Fibroblast of peridontal ligament (primary cell): Measurements from ENCODE around the gene IQCK.
A peak's percentile ranks its signal among the peaks of the same experiment; 100 is the strongest.

Source experiments
- DNase-seq: peaks from one replicate; pipeline ENCODE4 v3.0.0-alpha.2; 2010; ENCODE audit errors: extremely low read depth

IQCK gene

DNA sequence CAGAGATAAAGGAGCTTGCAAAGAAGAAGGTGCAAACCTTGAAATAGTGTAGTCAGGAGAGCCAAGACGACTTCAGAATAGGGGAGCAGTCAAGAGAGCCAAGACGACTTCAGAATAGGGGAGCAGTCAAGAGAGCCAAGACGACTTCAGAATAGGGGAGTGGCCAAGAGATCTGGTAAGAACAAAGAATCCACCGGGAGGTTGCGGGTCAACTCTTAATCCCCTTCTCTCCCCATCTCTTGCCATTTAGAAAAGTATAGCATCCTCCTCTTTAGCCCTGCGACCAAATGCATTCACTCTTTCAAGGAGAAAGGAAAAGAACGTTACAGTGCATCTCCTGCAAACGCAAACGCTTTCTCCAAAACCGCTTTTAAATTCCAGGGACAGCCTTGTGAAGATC, 757 bp upstream of the IQCK start:
- peak; percentile 22 for DNase-seq

DNA sequence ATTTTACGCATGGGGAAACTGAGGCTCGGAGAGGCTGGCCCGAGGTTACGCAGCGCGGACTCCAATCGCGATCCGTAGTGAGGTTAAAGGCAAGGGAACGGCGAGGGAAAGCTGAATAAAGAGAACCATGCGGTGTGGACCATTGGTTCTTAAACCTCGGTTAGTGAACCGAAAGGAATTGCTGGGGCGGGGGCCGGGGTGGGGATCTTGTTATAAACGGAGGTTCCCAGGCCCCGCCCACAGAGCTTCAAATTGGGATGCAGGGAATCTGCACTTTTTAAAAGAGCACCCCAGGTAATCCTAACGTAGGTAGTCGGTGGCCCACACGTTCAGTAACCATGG, 524 bp downstream of the IQCK start:
- DNase-seq, result no peak

DNA sequence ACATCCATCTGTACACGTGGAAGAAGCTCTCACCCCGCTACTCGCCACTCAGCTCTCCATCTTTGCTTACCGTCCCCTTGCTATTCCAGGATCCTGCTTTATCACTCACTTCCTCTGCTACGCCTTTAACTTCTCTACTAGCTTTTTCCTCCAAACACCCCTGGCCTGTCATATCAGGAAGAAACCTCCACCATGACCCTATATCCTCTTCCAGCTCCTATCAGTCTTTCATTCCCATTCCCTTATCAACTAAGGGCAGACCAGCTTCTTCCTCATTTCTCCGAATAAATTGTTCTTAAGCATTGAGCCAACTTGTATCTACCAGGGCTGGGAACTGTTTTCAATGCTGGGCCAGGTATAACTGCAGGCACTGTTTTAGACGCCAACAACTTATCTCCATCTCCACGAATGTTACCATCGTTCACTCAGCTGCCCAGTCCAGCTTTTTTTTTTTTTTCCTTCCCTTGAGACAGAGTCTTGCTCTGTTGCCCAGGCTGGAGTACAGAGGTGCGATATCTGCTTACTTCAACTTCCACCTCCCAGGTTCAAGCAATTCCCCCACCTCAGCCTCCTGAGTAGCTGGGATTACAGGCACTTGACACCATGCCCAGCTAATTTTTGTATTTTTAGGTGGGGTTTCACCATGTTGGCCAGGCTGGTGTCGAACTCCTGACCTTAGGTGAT, 4.3 kb downstream of the IQCK start:
- DNase-seq, result no peak

DNA sequence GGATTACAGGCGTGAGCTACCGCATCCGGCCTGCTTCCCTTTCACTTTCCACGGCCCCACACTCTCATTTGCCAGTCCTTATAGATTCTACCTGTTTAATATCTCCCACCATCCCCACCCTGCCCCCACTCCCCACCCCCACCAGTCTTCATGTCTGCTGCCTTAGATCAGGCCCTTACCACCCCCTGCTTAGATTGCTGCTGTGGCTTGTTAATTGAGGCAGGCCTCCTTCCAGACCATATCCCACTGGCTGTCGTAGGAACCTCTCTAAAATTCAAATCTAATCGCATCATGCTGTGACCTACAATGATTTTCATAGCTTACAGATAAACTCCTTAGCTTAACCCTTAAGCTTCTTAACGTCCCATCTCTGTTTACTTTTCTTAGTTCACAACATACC, 4.9 kb downstream of the IQCK start:
- peak; percentile 13 for DNase-seq

DNA sequence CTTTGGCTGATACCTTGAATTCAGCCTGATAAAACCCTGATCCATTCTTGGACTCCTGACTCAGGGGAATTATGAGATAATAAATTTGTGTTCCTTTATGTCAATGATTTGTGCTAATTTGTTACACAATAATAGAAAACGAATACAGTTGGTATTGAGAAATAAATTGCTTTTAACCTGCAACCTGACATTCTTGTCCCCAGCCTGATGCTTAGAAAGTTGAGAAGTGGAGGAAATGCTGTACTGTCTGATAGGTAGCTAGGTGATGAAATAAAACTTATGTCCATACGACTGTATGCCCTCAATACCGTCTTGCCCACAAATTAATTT, 10.5 kb downstream of the IQCK start:
- no peak for DNase-seq

DNA sequence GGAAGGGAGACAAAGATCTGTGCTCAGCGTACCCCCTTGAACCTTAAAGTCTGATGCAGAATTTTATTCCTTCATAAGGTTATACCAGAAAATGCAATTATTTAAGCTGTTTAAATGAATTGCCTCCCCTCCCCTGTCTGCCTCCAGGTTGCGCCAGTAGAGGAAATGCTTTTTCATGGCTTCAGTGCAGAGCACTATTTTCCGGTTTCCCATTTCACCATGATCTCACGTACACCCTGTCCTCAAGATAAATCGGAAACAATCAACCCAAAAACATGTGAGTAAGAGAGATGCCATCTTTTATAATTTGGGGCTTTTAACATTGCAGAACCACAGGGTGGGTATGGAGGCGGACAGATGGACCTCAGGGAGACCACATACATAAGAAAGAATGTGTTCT, 15.5 kb downstream of the IQCK start:
- no peak for DNase-seq

DNA sequence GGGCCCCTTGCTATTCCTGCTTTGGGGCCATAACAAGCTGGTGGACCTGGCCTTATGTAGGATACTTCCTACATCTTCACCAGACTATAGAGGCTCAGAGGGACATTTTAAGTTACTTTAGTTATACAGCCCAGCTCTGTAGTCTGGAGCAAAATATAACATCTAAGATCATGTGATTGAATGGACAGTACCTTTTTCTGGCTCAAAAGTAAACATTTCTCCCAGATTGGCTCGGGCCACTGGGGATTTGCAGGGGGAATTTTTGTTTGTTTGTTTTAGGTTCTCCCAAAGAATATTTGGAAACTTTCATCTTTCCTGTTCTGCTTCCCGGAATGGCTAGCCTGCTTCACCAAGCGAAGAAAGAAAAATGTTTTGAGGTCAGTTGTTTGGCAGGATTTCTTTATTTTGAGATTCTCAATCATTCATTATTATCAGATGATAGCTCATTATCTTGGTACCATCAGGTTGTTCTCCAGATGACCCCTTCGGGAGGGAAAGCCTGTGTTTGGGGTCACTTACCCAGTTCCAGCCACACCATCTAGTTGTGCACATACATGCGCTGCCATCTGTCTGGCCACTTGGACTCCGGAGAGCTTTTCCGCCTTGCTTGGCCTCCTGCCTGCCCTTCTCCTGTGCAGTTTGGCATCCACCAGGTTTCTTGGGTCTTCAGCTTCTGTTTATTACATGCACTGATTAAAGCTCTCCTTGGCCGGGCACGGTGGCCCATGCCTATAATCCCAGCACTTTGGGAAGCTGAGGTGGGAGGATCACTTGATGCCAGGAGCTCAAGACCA, 17.2 kb downstream of the IQCK start:
- no peak for DNase-seq

DNA sequence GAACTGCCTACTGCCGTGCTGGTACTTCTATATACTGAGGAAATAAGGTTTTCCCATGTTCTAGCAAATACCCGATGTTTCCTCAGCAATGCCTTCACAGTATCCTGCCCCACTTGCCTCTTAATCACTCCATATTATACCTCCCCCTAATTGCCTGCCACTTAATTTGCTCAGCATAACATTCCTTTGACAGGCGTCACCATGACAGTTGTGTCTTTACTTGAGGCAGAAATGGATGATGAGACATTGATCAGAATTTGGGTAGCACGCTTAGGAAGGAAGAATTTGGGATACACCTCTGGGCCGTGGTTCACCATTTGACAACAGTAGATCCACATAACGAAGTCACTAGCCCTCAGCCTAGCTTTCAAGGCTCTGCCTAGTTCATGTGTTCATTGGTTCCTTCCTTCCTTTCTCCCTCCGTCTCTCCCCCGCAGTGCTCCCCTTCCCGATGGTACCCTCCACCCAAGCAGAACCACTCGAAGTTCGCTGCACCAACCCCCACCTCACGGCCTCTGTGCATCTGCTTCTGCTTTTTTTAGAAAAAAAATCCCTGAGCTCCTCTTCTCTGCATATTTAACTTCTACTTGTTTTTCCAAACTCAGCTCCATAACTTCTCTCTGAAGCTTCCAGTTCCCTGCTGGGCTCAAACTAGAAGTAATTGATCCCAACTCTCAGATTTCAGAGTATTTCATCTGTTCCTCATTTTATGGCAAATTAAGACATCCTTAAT, 19.4 kb downstream of the IQCK start:
- no peak for DNase-seq

DNA sequence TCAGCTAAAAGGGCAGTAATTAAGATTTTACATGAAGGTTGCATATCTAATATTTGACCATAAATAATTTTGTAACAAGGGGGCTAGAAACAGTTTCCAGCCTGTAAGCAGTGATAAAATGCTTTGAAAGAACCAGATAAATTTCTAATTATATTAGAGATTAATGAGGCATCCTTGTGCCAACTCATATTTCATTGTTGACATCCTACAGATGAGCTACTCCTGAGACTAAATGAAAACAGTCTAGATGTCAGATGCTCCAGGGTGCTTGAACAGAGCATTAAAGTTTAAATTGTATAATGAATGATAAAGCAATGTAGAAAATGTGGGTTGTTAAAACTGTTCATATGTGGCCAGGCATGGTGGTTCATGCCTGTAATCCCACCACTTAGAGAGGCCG, 23.3 kb downstream of the IQCK start:
- DNase-seq, result no peak

DNA sequence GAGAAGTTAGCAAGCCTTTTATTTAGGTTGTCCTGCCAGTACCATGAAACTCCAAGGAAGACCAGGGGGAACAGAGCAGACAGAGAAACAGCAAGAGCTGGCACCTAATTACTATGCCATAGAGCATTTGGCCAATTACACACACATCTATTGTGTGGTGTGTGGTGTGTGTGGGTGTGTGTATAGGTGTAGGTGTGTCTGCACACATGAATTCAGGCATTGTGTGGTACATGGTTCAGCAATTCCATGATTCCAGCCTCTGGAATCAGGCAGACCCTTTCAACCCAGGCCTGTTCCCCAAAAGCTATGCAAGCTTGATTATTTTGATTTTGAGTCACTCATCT, 25.7 kb downstream of the IQCK start:
- DNase-seq, result no peak

DNA sequence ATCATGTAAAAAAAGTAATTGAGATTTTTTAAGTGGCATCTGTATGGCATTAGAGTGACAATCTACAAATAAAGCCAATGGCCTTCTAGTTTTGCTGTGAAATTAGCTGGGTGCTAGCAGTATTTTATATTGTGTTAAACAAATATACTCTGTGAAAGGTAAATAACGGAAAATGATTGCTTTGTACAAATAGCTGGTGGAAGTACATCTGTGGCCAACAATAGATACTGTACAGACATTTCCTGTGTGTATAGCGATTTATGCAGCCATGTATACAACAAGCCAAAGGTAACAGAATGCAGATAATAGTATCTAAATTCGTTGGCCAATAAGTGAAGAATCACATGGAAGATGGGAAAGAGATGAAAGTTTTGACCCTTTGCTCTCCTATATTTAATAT, 26.6 kb downstream of the IQCK start:
- no peak for DNase-seq

DNA sequence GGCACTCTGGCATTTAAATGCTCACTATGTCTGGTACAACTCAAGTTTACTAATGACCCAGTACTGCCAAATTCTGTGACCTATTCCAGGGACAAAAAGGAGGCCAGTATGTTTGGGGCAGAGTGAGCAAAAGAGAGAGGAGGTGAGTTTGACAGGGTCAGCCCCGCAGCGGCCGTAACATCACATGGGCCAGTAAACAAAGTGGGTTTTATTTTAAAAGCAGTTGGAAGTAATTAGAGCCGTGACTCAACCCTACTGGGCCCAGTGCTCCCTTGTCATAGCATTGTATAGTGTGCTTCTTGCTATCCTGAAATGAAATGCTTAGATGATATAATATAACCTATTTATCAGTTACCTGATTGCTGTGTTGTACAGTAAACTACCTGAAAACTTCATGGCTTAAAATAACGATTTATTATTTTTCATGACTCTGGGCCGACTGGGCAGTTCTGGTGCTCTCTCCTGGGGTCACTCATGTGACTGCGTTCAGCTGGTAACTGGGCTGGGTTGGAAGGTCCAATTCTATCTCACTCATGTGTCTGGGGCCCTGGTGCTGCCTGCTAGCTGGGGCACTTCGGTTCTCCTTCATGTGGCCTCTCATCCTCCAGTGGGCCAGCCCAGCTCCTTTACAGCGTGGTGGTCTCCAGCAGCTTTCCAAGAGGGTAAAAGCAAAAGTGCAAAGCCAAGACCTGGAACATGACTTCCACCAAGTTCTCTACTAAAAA, 27.4 kb downstream of the IQCK start:
- peak; percentile 68 for DNase-seq

DNA sequence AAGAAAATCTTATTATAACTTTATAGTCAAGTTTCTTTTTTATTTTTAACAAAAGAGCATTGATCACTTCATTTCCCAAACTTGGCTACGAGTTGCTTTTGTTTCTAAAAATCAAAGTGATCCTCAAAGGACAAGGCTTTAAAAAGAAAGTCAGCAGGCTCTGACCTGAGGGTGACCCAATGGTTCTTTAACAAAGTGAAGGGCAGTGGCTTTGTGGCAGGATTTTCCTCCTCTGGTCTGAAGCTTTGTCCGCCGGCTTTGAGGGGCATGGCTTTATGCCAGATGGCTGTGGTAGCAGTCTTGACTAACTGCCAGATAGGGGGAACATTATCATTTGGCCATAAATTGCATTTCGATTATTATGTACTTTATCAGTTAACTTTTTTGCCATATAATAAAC, 28.5 kb downstream of the IQCK start:
- no peak for DNase-seq

DNA sequence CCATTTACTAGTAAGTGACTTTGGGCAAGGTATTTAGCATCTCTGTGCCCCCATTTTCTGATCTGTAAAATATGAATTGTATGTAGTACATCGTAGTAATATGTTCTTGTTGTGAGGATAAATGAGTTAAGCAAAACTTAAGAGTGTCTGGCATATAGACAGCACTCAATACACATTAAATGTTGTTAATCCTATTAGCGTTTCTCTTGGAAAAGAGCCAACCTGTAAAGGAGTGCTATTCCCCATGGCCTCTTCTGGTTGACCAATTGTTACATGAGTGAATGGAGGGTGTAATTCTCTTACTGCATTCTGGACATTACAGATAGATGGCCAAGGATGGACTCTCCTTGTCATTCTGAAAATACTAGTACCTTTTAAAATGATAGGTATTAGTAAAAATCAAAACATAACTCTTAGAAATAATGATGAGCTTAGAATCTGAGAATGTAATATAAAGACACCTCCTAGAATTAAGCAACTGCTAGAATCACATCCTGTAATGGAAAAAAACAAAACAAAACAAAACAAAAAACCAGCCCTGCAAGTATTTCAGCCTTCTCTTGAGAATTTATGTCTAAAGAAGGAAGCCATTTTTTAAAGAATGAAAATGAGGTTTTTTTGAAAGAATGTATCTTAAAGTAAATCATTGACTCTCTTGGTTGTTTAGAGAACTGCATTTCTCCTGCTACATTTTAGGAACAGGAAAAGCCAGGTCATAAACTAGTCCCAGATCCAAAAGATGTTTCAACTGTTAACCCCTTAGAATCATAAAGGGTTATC, 30.5 kb downstream of the IQCK start:
- no peak for DNase-seq

DNA sequence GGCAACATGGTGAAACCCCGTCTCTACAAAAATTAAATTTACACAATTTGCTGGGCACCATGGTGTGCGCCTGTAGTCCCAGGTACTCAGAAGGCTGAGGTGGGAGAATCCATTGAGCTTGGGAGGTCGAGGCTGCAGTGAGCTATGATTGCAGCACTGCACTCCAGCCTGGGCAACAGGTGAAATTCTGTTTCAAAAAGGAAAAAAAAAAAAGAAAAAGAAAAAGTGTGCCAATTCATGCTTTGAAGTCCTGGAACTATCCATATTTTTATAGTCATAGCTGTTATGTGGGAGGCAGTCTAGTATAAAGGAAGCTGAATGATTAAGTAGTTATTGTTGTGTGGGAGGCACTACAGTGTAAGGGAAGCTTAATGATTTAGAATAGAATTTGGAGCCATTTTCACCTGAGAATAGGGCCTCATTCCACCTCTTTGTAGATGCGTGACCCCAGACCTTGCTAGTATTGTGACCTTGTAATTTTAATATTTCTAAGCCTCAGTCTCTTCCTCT, 31.6 kb downstream of the IQCK start:
- DNase-seq, result no peak

DNA sequence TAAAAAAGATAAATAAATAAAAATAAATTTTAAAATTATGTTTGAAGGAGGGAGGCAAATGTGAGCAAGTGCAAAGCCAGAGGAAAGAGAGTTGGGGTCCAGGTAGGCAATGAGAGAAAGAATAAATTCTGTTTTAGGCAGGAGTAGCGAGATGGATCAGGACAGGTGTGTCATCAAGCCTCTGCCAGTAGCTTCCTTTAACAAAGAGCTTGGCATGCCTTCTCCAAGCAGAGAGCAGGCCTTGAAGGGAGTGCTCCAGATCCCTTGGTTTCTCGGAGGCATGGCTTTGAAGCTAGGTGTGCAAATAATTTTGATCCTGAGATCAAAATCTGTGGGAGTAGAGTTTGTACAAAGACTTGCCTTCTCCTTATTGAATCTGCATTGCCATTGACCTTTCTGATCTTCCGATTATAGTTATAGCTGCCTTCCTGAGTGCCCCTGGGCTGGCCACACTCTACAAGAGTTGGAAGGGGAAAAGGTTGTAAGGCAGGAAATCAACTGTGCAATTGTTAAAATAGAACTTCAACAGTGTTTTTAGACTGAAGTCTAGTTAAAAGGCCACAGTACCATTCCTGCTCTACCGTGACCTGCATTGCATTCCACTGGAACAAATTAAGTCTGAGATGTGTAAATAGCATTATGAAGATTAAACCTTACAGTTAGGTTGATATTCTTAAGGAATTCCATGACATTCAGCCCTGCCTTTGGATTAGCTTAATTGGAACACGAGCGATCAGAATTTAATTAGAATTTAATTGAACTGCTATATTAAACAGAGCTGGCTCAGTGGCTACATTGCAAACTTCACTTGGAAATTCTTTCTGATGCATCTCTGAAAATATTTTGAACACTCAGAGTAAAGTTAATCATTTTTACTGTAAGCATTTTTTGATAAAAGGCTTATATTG, 33.7 kb downstream of the IQCK start:
- no peak for DNase-seq

DNA sequence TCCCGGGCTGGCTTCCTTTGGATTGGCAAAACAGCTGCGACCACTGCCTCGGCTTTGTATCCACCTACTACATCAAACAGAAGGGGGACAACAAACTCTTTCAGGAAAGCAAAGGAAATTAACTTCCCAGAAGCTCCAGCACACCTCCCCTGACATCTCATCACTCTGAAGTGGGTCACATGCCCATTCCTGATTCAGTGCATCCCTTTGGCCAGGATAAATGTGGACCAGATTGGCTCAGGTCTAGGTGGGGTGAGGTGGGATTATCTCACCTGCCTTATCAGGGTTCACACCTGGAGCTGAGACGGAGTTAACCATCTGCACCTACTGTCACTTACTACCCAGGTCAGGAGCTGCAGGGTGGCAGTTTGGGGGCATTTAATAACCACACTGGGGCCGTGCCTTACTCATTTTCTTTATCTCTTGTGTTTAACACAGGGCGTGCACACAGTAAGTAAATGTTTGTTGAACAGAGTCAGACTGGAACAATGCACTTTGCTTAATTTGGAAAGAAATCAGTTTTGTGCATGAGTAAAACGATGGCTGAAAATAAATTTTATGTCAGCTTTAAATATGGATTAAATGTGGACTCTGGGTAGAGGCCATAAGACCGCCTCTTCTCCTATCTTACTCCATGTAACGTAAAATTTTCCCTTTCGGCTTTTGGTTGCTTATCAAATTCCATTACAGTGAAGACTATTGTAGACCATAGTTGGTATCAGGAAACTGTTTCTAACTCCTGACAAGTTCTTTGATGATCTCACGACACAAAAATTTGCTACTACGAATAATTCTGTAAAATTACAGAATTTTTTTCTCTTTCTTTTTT, 36.0 kb downstream of the IQCK start:
- peak; percentile 48 for DNase-seq

DNA sequence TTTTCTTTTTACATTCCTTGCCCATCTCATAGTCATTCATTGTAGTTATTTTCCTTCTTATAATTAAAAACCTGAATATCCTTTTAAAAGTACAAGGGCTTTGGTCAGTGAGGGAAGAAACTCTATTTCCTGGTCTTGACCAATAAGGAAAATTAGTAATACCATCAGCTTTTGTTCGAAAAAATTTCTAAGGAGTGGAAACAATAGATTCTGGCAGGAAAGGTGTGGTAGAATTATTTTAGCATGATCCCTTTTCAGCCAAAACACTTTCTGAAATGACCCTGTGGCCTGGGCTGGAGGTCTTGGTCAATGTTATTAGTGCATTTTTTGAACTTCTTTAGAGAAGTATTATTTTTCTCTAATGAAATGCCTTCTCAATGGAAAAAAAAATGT, 36.6 kb downstream of the IQCK start:
- no peak for DNase-seq

DNA sequence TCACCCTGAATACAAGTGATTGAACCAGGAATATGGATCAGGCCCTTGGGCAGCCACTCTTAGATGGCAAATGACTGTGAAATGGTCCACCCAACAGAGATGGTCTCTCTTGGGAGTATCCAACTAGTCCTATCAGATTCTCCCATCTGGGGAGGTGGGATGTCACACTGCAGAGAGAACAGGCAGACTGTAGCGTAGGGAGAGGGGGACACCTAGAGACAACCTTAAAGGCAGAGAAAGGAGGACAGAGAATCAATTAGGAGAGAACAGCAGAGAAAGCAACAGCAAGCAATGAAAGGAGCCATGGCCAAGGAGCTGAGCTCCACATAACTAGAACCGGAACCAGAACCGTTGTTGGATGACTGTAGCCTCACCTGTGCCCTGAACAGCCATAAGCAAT, 37.2 kb downstream of the IQCK start:
- DNase-seq, result no peak

DNA sequence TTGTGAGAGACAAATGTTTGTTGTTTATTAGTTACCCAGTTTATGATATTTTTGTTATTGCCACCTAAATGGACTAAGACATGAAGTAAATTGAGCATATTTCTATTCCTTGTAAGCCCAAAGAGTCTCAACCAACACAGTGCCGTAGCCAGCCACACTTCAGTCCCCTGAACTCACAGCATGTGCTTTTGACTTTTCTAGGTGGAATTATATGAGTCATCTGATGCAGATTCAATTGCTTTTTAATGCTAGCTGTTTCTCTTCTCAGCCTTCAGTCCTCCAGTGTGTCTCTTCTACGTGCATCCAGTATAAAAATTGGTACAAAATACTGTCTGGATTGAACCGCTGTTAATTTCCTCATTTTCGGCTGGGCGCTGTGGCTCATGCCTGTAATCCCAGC, 39.0 kb downstream of the IQCK start:
- peak; percentile 39 for DNase-seq
